Lower leg skin (tissue), 3 donors: ENCODE data around the gene CAMK2D.

Source experiments
- CTCF ChIP-seq, 3 donors: fragments of 450-650 bp; IDR thresholded peaks; one replicate each; pipeline ENCODE4 v1.5.1; 2016; ENCODE audit warnings: antibody characterized with exemption in 3 of 3, mild to moderate bottlenecking in 3 of 3, moderate library complexity in 2 of 3
- POLR2A ChIP-seq, 2 donors: fragments of 450-650 bp; IDR thresholded peaks; one replicate each; pipeline ENCODE4 v1.6.1; 2016 to 2017; ENCODE audit warnings: antibody characterized with exemption in 2 of 2, mild to moderate bottlenecking in 1 of 2, moderate library complexity in 1 of 2

GRCh38 chr4:113469926-113470325 lies 291.6 kb downstream of the CAMK2D start:
- TF ChIP-seq CTCF (IDR thresholded peaks at IDR 0.05), result no peak
- TF ChIP-seq POLR2A (IDR thresholded peaks at IDR 0.05), result no peak
